Measurements from ENCODE around the gene UGP2. TPM values are rescaled to one million over a fixed set of nuclear protein-coding genes. Genes with fewer than 3 reads are reported as not detected.

UGP2 gene
- total RNA-seq, 5 donors from 2014 or later (not counting 1 experiment from before 2014, with no cell fraction given) = 67.4 to 103 (median 80.1) TPM

GRCh38 chr2:63898839-63899238 lies 57.1 kb downstream of the UGP2 start:
- peaks cover 5 to 14% (median 5%) of the 10 kb centered on the region in 3 donors for H3K4me1 Mint-ChIP-seq
- Histone ChIP-seq H3K4me1 (ENCODE audit: control insufficient read depth in 1 of 2, extremely low read depth in 1 of 2, insufficient read depth in 2 of 2, low read length in 2 of 2) (no peaks in the 10 kb centered on the region), H3K36me3 (ENCODE audit: control insufficient read depth in 2 of 2, extremely low read depth in 1 of 2, insufficient read depth in 1 of 2, low read length in 1 of 2) (peaks cover 4 to 39% of the 10 kb centered on the region in 2 donors), H3K9me3 (peaks cover 5% of the 10 kb centered on the region), H3K27me3 (replicated peaks in 1 of 2; ENCODE audit: control insufficient read depth in 2 of 2, extremely low read depth in 1 of 2, insufficient read depth in 2 of 2, low read length in 1 of 2) (no peaks in the 10 kb centered on the region), H3K4me3 (ENCODE audit: control insufficient read depth in 1 of 2, extremely low read depth in 1 of 2, low read length in 1 of 2) (no peak overlapping the region), H3K27ac (ENCODE audit: low read length) (no peak overlapping the region)
- H3K4me3 Mint-ChIP-seq = no peak overlapping the region
- no CpG with 5 or more reads among the region's 5 CpGs for WGBS (ENCODE audit: insufficient coverage)
- peaks cover 0 to 14% (median 3%) of the 10 kb centered on the region in 3 donors for H3K9me3 Mint-ChIP-seq
- DNase-seq (no peak), ATAC-seq (replicated peaks in 1 of 4) (no peak)
- ChIA-PET CTCF (interaction anchor here in 1 of 2 donors (0.6 kb wide), 1 partner anchor 26 kb away, joined by 5 read pairs; no protein-coding TSS in a partner anchor), POLR2A (interaction anchor here (0.5 to 0.6 kb wide), 3 partner anchors 41 to 430 kb away, joined by 3 read pairs; no protein-coding TSS in a partner anchor)
- peaks cover 55% of the 10 kb centered on the region for H3K36me3 Mint-ChIP-seq
- H3K27ac Mint-ChIP-seq = peak overlapping the region; percentile 24 to 68
- H3K27me3 Mint-ChIP-seq = no peaks in the 10 kb centered on the region

GRCh38 chr2:63899639-63900038 lies 57.9 kb downstream of the UGP2 start:
- ChIA-PET POLR2A (interaction anchor here (0.5 to 1.1 kb wide), 5 partner anchors 10 to 535 kb away, joined by 3 to 8 read pairs (median 3); no protein-coding TSS in a partner anchor), CTCF (no interaction called here)
- peaks cover 5 to 14% (median 5%) of the 10 kb centered on the region in 3 donors for H3K4me1 Mint-ChIP-seq
- H3K27me3 Mint-ChIP-seq = no peaks in the 10 kb centered on the region
- H3K27me3 ChIP-seq (replicated peaks in 1 of 2; ENCODE audit: control insufficient read depth in 2 of 2, extremely low read depth in 1 of 2, insufficient read depth in 2 of 2, low read length in 1 of 2) = no peaks in the 10 kb centered on the region
- no peak overlapping the region for H3K27ac ChIP-seq (ENCODE audit: low read length)
- peaks cover 0 to 17% (median 3%) of the 10 kb centered on the region in 3 donors for H3K9me3 Mint-ChIP-seq
- H3K27ac Mint-ChIP-seq = no peak overlapping the region
- no peak for DNase-seq
- WGBS (ENCODE audit: insufficient coverage) = no CpG with 5 or more reads among the region's 1 CpG
- H3K36me3 ChIP-seq (ENCODE audit: control insufficient read depth in 2 of 2, extremely low read depth in 1 of 2, insufficient read depth in 1 of 2, low read length in 1 of 2) = peaks cover 4 to 34% of the 10 kb centered on the region in 2 donors
- H3K9me3 ChIP-seq = peaks cover 5% of the 10 kb centered on the region
- no peaks in the 10 kb centered on the region for H3K4me1 ChIP-seq (ENCODE audit: control insufficient read depth in 1 of 2, extremely low read depth in 1 of 2, insufficient read depth in 2 of 2, low read length in 2 of 2)
- ATAC-seq (replicated peaks in 1 of 4) = no peak
- H3K4me3 Mint-ChIP-seq = no peak overlapping the region
- peaks cover 56% of the 10 kb centered on the region for H3K36me3 Mint-ChIP-seq
- H3K4me3 ChIP-seq (ENCODE audit: control insufficient read depth in 1 of 2, extremely low read depth in 1 of 2, low read length in 1 of 2) = no peak overlapping the region

- POLR2A ChIA-PET = no interaction called here
- no peaks in the 10 kb centered on the region for H3K27me3 ChIP-seq (replicated peaks in 1 of 2; ENCODE audit: control insufficient read depth in 2 of 2, extremely low read depth in 1 of 2, insufficient read depth in 2 of 2, low read length in 1 of 2)
- Mint-ChIP-seq H3K4me1 (peaks cover 5 to 14% (median 5%) of the 10 kb centered on the region in 3 donors), H3K27me3 (no peaks in the 10 kb centered on the region), H3K4me3 (no peak overlapping the region), H3K36me3 (peaks cover 70% of the 10 kb centered on the region), H3K9me3 (peaks cover 0 to 37% (median 3%) of the 10 kb centered on the region in 3 donors), H3K27ac (no peak overlapping the region)
- H3K9me3 ChIP-seq = peaks cover 5% of the 10 kb centered on the region
- no peaks in the 10 kb centered on the region for H3K4me1 ChIP-seq (ENCODE audit: control insufficient read depth in 1 of 2, extremely low read depth in 1 of 2, insufficient read depth in 2 of 2, low read length in 2 of 2)
- no peak overlapping the region for H3K27ac ChIP-seq (ENCODE audit: low read length)
- peaks cover 4 to 24% of the 10 kb centered on the region in 2 donors for H3K36me3 ChIP-seq (ENCODE audit: control insufficient read depth in 2 of 2, extremely low read depth in 1 of 2, insufficient read depth in 1 of 2, low read length in 1 of 2)
- DNase-seq = no peak
- no peak for ATAC-seq (replicated peaks in 1 of 4)
- no peak overlapping the region for H3K4me3 ChIP-seq (ENCODE audit: control insufficient read depth in 1 of 2, extremely low read depth in 1 of 2, low read length in 1 of 2)
- CTCF ChIA-PET = no interaction called here
Measured at GRCh38 chr2:63902149-63902548, 60.5 kb downstream of the UGP2 start.

- Histone ChIP-seq H3K27ac (ENCODE audit: low read length) (no peak overlapping the region), H3K4me3 (ENCODE audit: control insufficient read depth in 1 of 2, extremely low read depth in 1 of 2, low read length in 1 of 2) (no peak overlapping the region), H3K36me3 (ENCODE audit: control insufficient read depth in 2 of 2, extremely low read depth in 1 of 2, insufficient read depth in 1 of 2, low read length in 1 of 2) (peaks cover 4 to 25% of the 10 kb centered on the region in 2 donors), H3K9me3 (peaks cover 5% of the 10 kb centered on the region), H3K4me1 (ENCODE audit: control insufficient read depth in 1 of 2, extremely low read depth in 1 of 2, insufficient read depth in 2 of 2, low read length in 2 of 2) (no peaks in the 10 kb centered on the region), H3K27me3 (replicated peaks in 1 of 2; ENCODE audit: control insufficient read depth in 2 of 2, extremely low read depth in 1 of 2, insufficient read depth in 2 of 2, low read length in 1 of 2) (no peaks in the 10 kb centered on the region)
- no CpG with 5 or more reads among the region's 2 CpGs for WGBS (ENCODE audit: insufficient coverage)
- Mint-ChIP-seq H3K9me3 (peaks cover 0 to 37% (median 3%) of the 10 kb centered on the region in 3 donors), H3K27me3 (no peaks in the 10 kb centered on the region), H3K27ac (no peak overlapping the region), H3K36me3 (peaks cover 75% of the 10 kb centered on the region), H3K4me3 (no peak overlapping the region), H3K4me1 (peaks cover 5 to 14% (median 5%) of the 10 kb centered on the region in 3 donors)
- CTCF ChIA-PET = no interaction called here
- POLR2A ChIA-PET = no interaction called here
- DNase-seq = no peak
- ATAC-seq (replicated peaks in 1 of 4) = no peak
Measured at GRCh38 chr2:63903003-63903402, 61.3 kb downstream of the UGP2 start.

GRCh38 chr2:63914311-63914710 lies 72.6 kb downstream of the UGP2 start:
- no CpG with 5 or more reads among the region's 1 CpG for WGBS (ENCODE audit: insufficient coverage)
- Mint-ChIP-seq H3K36me3 (peaks cover 63% of the 10 kb centered on the region), H3K4me3 (no peak overlapping the region), H3K27ac (no peak overlapping the region), H3K27me3 (no peaks in the 10 kb centered on the region), H3K4me1 (no peaks in the 10 kb centered on the region), H3K9me3 (no peaks in the 10 kb centered on the region)
- no peak for ATAC-seq (replicated peaks in 1 of 4)
- no peak for DNase-seq
- Histone ChIP-seq H3K9me3 (no peaks in the 10 kb centered on the region), H3K4me3 (ENCODE audit: control insufficient read depth in 1 of 2, extremely low read depth in 1 of 2, low read length in 1 of 2) (no peak overlapping the region), H3K4me1 (ENCODE audit: control insufficient read depth in 1 of 2, extremely low read depth in 1 of 2, insufficient read depth in 2 of 2, low read length in 2 of 2) (no peaks in the 10 kb centered on the region), H3K36me3 (ENCODE audit: control insufficient read depth in 2 of 2, extremely low read depth in 1 of 2, insufficient read depth in 1 of 2, low read length in 1 of 2) (peaks cover 0 to 46% of the 10 kb centered on the region in 2 donors), H3K27me3 (replicated peaks in 1 of 2; ENCODE audit: control insufficient read depth in 2 of 2, extremely low read depth in 1 of 2, insufficient read depth in 2 of 2, low read length in 1 of 2) (no peaks in the 10 kb centered on the region), H3K27ac (ENCODE audit: low read length) (no peak overlapping the region)
- POLR2A ChIA-PET = no interaction called here
- CTCF ChIA-PET = interaction anchor here in 1 of 2 donors (0.7 kb wide), 1 partner anchor 573 kb away, joined by 3 read pairs; no protein-coding TSS in a partner anchor

GRCh38 chr2:63926815-63927214 lies 85.1 kb downstream of the UGP2 start:
- Mint-ChIP-seq H3K4me3 (no peak overlapping the region), H3K9me3 (peaks cover 0 to under 1% (median 0%) of the 10 kb centered on the region in 3 donors)
- 96% methylated on average over 7 of the region's 7 CpGs for WGBS (ENCODE audit: insufficient coverage)

More at GRCh38 chr2:63926815-63927214, 85.1 kb downstream of the UGP2 start:
- POLR2A ChIA-PET = no interaction called here
- H3K4me3 ChIP-seq (ENCODE audit: control insufficient read depth in 1 of 2, extremely low read depth in 1 of 2, low read length in 1 of 2) = no peak overlapping the region
- DNase-seq (no peak), ATAC-seq (replicated peaks in 1 of 4) (no peak)
- CTCF ChIA-PET = interaction anchor here in 1 of 2 donors (0.7 kb wide), 1 partner anchor 15 kb away, joined by 3 read pairs; no protein-coding TSS in a partner anchor
- H3K4me1 ChIP-seq (ENCODE audit: control insufficient read depth in 1 of 2, extremely low read depth in 1 of 2, insufficient read depth in 2 of 2, low read length in 2 of 2) = no peaks in the 10 kb centered on the region
- no peak overlapping the region for H3K27ac ChIP-seq (ENCODE audit: low read length)
- no peaks in the 10 kb centered on the region for H3K27me3 ChIP-seq (replicated peaks in 1 of 2; ENCODE audit: control insufficient read depth in 2 of 2, extremely low read depth in 1 of 2, insufficient read depth in 2 of 2, low read length in 1 of 2)
- H3K36me3 ChIP-seq (ENCODE audit: control insufficient read depth in 2 of 2, extremely low read depth in 1 of 2, insufficient read depth in 1 of 2, low read length in 1 of 2) = peaks cover 0 to 12% of the 10 kb centered on the region in 2 donors
- Mint-ChIP-seq H3K27ac (no peak overlapping the region), H3K27me3 (no peaks in the 10 kb centered on the region), H3K4me1 (peaks cover 13 to 20% (median 18%) of the 10 kb centered on the region in 3 donors), H3K36me3 (peaks cover 79% of the 10 kb centered on the region)
- no peaks in the 10 kb centered on the region for H3K9me3 ChIP-seq
